NCI-H2227 treated with DMSO at 0.1 percent for 48 hours (cell line): ENCODE data around the gene TUBB6.
A peak's percentile ranks its signal among the peaks of the same experiment; 100 is the strongest.

Source experiments
- DNase-seq: peaks from one replicate; lab custom pipeline; 2025; lab: John Stamatoyannopoulos, UW

TUBB6 gene

GRCh38 chr18:12307701-12308385 is at the start of gene TUBB6:
Gene TUBB6, plus strand, starts transcription at chr18:12308241. Its CDS starts 52 bp downstream, at chr18:12308293.
- DNase-seq: peak; percentile 64

- no peak for DNase-seq
Measured at GRCh38 chr18:12258719-12259705, 49.0 kb upstream of the TUBB6 start.

- DNase-seq: no peak
Measured at GRCh38 chr18:12262748-12263147, 45.3 kb upstream of the TUBB6 start.

GRCh38 chr18:12264864-12265263 is 43.2 kb upstream of the TUBB6 start:
- no peak for DNase-seq

- DNase-seq: peak; percentile 93
Measured at GRCh38 chr18:12271376-12272235, 36.4 kb upstream of the TUBB6 start.

GRCh38 chr18:12274793-12275192 is 33.2 kb upstream of the TUBB6 start:
- DNase-seq: no peak

- DNase-seq: no peak
Measured at GRCh38 chr18:12276736-12277554, 31.1 kb upstream of the TUBB6 start.

GRCh38 chr18:12278215-12278671 is 29.8 kb upstream of the TUBB6 start:
- DNase-seq: no peak

GRCh38 chr18:12278741-12279682 is 29.0 kb upstream of the TUBB6 start:
- no peak for DNase-seq

GRCh38 chr18:12279781-12280531 is 28.1 kb upstream of the TUBB6 start:
- DNase-seq: no peak

GRCh38 chr18:12281861-12282260 is 26.2 kb upstream of the TUBB6 start:
- DNase-seq: no peak

GRCh38 chr18:12282442-12283039 is 25.5 kb upstream of the TUBB6 start:
- DNase-seq: no peak

- no peak for DNase-seq
Measured at GRCh38 chr18:12283256-12283655, 24.8 kb upstream of the TUBB6 start.

GRCh38 chr18:12283666-12284065 is 24.4 kb upstream of the TUBB6 start:
- no peak for DNase-seq

- DNase-seq: no peak
Measured at GRCh38 chr18:12287131-12287681, 20.8 kb upstream of the TUBB6 start.

- DNase-seq: no peak
Measured at GRCh38 chr18:12287684-12288402, 20.2 kb upstream of the TUBB6 start.

- no peak for DNase-seq
Measured at GRCh38 chr18:12288403-12288755, 19.7 kb upstream of the TUBB6 start.

- no peak for DNase-seq
Measured at GRCh38 chr18:12290086-12290485, 18.0 kb upstream of the TUBB6 start.
